Medulla oblongata (tissue), 1 donor: Measurements from ENCODE around the gene COG5.

Source experiments
- DNase-seq: peaks from one replicate; pipeline ENCODE4 v3.0.0-alpha.2; 2015; ENCODE audit errors: extremely low spot score

COG5 gene

DNA sequence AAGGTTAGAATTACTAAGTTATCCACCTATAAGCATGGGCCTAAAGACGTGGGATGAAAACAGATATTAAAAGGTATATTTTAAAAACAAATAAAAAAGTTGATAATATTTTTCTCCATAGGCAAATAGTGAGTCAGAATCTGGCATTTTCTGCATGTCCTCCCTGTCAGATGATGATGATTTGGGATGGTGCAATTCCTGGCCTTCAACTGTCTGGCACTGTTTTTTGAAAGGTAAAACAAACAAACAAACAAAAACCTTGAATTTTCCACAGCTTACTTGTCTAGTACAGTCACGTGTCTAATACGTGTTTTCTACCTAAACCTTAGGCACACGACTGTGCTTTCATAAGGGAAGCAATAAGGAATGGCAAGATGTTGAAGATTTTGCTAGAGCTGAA lies 377.5 kb downstream of the COG5 start:
- no peak for DNase-seq

DNA sequence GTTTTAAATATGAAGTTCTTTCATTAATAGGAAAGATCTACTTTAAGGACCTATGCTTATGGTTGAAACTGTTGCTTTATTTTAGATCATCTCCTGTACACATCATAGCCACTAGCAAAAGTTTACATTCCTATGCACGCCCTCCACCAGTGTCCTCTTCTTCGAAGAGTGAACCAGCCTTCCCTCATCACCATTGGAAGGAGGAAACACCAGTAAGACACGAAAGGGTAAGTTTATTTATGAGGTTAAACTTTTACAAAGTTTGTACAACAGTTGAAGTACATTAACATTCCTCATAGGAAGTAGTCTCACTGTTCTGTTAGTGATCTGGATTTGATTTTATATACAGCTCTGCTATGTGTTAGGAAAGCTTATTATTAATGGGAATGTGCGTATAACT lies 378.0 kb downstream of the COG5 start:
- DNase-seq: no peak

DNA sequence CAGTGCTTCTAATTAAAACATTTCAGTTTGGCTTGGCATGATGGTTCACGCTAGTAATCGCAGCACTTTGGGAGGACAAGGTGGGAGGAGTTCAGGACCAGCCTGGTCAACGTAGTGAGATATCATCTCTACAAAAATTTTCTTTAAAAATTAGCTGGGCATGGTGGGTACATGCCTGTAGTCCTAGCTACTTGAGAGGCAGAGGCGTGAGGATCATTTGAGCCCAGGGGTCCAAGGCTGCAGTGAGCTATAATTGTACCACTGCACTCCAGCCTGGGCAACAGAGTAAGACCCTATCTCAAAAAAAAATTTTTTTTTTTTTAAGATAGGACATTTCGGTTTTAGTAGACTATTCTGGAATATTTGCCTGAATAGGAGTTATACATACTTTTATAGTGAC lies 382.5 kb downstream of the COG5 start:
- no peak for DNase-seq

DNA sequence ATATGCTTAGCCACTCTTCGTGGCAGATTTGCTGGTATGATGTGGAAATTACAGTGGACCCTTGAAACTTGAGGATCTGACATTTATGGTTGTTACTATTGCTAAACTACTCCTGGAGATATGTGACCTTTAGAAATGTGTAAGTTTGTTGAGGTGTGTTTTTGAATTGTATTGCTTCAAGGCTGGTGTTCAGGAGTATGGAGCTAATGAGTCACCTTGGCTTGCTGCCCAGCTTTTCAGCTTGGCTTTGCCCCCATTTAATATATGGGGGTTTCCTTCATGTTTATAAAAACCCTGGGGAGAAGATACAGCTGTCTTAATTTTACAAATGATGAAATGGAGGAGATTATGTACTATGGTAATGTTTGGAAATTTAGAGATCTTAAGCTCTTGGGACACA lies 383.3 kb downstream of the COG5 start:
- no peak for DNase-seq

DNA sequence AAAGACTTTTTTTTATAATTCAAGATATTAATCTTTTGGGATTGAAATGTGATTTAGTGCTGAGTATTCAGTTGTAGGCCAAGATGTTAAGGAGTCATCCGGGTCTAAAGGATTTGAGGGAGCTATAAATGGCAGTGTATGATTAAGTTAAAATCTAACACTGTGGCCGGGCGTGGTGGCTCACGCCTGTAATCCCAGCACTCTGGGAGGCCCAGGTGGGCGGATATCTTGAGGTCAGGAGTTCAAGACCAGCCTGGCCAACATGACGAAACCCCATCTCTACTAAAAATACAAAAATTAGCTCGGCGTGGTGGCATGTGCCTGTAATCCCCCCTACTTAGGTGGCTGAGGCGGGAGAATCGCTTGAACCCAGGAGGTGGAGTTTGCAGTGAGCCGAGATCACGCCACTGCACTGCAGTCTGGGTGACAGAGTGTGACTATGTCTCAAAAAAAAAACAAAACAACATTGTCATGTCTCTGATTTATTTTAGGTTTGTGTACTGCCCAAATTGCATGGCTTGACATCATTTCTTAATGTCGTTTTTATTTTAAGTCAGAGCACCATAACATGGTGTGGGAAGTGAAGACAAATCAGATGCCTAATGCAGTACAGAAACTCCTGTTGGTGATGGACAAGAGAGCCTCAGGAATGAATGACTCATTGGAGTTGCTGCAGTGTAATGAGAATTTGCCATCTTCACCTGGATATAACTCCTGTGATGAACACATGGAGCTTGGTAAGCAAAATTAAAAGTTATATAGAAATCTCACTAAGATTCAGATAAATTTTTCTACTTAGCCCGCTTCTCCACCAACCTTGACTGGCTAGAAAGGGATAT lies 384.2 kb downstream of the COG5 start:
- DNase-seq: no peak

DNA sequence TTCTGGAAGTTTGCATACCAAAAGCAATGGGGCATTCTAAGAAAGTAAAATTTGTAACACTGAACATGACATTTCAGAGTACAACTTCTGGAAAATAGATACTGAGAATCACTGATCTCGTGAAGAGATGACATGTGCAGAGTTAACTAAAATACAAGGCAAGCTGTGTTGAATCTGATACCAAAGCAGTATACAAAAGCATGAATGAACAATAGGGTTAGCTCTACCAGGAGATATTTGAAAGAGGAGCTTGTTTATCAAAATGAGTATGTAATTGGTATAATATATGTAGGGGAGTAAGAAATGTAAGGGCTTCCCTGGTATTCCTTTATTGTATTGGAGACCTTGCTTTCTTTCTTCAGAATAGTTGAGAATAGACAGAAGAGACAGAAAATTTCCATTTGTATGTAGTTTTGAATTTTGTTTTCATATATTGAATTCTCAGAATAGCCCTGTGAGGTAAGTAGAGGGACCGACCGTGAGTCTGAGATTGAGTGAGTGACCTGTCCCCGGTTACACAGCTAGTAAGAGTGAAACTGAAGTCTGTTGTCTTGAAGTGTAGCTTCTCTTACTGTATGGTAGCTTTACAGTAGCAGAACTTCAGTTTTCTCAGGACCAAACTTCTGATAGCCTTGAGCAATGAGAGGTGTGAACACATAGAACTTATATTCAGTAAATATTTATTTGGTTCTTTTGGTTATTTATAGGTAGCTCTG lies 389.9 kb downstream of the COG5 start:
- DNase-seq: peak; percentile 76

DNA sequence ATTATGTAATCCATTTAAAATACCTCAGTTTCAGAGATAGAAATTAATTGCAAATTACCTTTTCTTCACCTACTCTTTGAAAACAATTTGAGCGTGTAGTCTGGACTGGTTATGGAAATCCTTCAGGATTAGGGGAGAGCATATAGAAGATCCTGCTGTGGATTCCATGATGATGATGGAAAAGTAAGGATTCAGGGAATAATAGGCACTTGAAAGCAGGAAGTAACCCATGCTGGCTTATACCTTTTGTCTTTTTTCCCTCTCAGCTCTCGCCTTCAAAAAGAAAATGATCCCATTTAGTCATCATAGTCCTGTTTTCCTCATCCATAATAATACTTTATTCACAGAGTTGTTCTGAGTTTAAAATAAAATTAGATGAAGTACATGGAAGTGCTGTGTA lies 390.5 kb downstream of the COG5 start:
- no peak for DNase-seq

DNA sequence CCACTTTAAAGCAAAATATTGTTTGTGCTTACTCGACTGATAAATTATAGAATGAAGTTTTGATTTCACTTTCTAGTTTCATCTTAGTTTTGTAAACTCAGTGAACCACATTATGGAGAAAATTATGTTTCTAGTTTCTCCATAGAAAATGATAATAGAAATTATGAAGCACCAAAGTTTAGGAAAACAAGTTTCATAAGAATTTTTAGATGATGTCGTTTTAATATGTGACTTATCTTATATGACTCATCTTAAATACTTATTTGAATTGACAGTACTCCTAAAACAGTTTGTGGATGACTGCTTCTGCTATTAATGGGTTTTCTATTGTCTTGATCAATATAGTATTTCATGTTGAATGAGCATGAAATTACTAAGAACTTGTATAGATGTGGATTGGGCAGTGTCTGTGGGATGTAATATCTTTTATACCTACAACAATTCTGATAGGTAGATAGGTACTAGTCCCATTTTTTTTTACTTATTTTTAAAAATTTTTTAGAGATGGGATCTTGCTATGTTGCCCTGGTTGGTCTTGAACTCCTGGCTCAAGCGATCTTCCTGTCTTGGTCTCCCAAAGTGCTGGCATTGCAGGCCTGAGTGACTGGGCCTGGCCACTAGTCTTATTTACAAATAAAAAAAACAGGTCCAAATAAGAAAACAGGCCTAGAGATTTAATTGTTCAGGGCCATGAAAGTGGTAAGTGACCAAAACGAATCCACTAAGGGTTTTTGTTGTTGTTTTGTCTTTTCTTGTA lies 391.3 kb downstream of the COG5 start:
- DNase-seq: no peak

DNA sequence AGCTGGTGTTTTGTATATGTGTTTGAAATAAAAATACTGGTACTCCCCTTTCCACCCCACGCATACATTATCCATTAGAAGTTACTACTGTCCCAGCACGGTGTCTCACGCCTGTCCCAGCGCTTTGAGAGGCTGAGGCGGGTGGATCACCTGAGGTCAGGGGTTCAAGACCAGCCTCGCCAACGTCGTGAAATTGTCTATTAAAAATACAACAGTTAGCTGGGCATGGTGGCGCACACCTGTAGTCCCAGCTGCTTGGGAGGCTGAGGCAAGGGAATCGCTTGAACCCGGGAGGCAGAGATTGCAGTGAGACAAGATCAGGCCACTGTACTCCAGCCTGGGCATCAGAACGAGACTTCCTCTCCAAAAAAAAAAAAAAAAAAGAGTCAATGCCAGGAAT lies 392.2 kb downstream of the COG5 start:
- no peak for DNase-seq

DNA sequence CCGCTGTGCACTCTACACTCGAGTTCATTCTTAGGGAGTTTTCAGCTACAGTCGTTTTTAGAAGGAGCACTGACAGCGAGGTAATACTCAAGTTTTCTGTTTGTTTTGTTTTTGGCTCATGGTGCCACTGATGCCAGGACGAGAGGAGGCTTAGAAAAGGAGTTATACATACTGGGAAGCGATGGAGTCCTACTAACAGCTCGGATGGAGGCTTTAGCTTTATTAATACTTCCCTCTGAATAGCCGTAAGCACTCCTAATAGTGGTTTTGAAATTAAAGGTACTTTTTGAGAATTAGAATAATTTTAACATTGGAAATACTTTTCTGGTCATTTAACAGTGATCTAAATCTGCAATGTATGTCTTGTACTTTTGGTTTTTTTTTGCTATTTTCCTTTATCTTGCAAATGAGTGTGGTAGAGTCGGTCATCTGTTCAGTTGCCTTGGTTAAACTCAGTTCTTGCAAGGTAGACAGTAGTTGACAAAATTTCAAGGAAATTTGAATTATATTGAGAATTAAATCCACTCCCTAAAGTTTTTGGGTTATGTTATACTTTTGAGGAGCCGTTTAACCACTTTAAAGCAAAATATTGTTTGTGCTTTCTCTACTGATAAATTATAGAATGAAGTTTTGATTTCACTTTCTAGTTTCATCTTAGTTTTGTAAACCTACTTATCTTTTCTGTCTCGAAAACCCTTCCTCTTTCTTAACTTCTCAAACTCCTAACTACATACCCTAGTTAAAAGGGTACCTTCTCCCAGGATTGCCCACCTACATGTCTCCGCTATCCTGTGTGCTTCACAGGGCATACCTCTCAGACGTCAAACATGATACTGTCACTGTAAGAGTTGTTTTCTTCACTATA lies 393.4 kb downstream of the COG5 start:
- DNase-seq: peak; percentile 43

DNA sequence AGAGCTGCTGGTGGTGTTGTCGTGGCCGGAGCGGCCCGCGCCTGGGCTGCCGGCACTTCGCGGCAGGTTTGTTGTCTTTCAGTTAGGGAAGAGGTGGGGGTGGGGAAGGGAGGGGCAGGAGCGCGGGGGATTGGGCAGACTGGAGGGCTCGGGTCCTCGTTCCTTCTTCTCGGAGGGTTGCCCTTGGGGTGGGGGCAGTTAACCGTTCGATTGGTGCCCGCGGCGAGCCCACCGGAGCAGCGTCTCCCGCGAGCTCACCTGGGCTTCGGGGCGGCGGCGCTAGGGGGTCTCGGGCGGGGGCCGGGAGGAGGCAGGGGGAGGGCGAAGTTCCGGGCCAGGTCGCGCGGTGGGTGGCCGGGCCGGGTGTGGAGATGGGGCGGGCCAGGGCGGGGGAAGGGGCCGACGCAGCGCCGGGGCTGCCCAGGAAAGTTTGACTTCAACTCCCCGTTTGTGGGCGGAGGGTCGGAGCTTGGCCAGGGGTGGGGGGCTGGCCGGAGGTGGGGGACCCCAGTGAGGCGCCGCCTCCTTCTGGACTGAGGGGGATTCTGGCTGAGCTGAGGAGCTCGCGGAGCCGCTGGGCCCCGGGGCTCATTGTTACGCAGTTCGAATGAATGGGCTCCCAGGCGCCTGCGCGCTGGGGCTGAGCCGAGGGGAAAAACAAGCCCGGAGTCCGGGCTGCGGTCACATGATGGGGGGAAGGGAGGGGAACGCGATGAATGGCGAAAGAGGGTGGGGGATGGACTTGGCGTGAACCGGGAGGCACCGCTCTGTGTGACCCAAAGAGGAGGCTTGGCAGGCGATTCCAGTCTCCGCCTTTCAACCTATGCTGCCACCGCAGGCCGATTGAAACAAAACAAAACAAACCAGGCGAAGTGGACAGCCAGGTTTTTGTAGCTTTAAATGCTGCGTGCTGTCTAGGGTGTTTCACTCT lies 394.3 kb downstream of the COG5 start:
- DNase-seq: peak; percentile 99

DNA sequence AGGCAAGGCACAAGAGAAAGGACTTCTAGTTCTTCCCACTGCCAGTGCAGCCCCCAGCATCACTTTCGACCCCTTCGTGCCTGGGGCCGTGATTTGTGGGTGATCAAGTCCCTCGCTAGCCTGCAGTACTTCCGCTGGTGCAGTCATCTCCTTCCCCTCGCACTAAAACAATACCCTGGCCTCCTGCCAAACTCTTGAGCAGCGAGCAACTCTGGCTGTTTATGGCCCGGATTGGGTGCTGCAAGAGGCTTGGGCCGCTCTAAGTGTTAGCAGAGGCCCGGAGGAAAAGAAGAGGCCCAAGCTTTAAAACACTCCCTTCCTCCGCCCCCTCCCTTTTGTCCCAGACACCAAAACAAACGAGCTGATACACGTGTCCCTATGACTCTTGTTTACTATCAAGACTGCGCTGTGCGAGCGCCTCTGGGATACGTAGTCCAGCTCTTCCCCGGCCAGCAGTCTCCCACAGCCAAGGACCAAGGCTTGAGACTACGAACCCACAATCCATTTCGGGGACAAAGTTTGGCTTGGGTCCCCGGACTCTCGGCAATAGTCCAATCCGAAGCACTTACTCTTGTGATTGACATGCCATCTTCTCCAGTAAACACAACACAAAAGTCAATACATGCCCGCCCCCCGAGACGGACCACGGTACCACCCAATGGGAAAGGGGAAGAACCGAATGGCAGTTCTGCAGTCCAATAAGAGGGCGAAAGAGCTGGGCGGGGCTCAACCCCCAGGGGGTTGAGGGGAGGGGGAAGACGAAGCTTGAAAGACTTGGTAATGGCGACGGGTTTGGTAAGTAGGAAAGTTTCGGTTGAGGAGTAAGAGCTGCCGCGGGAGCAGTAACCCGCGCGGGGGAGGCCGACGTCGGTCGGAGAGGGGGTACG lies 395.2 kb downstream of the COG5 start, which contains the start of gene HBP1:
HBP1 (plus strand) TSS at position 771 of the 887 bp plus-strand sequence. CDS start 10,891 bp downstream, outside the sequence.
- peak; percentile 100 for DNase-seq

DNA sequence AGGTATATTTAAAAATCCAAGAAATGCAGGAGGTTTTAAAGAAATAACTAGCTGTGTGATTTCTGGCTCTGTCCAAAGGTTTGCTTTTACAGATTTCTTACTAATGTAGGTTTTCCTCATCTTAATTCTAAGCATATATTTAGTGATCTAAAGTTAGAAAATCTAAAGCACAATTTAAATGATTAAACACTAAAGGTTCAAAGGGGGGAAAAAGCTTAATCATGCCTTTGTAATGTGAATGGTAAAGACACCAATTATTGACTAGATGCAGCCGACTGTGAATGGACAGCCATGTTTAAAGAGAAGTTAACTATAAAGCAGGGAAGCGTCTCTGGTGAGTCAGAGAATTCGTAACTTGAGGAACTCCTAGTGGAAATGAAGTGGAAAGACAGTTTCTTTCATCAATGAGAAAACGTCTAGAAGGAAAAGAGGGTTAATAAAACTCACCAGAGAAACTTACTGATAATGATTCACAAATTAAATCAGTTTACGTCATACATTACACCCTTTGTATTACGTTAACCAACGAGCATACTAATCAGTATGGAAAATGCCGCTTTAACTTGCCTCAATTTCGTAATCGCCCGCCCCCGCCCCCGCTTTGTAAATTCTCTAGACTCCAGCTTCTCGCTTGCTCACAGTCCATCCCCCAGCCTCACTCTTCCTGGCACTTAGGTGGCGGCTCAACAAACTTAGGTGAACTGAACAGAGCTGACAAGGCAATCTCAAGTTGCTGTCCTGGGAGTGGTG lies 396.1 kb downstream of the COG5 start:
- DNase-seq: peak; percentile 85

DNA sequence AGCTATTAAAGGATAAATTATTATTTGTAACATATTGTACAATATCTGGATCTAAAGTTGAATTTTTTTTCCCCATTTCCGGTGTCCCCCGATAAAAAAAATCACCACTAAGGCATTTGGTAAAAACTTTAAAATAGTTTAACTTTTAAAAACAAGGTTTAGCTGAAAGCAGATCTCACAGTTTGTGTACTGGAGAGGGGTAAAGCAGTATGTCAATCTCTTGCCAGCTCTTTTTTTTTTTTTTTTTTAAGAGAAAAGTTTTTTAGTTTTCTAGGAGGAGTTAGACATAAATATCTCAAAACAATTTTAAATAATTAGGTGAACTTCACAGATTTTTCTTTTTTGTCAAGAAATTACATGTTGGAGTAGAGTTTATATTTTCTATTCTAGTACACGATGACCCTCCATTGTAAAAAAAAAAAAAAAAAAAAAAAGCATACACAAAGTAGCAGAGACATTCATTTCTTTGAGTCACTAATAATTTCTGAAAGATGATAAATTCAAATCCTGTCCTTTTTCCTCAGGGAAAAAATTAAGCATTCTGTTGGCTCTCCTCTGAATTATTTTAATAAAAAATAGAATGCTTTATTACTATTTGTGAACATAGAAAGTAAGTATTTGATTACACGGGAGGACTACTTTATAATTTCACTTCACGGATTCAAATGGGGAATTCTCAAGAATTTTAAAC lies 396.8 kb downstream of the COG5 start:
- no peak for DNase-seq

DNA sequence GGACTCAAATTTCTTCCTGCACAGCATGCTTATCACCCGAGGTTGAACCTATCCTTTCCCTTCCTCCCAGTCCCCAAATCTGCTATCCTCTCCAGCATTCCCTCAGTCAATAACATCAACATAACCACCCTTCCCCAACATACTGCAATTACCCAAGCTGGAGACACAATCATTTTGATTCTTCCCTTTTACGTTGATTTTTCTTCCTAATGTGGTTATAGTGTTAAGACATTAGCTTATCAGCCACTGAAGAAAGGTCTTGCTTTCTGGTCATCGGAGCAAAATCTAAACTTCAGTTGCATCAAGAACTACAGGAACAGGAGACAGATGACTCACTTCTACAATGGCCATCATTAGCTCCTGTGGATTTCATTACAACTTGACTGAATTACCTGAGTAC lies 398.4 kb downstream of the COG5 start:
- no peak for DNase-seq

DNA sequence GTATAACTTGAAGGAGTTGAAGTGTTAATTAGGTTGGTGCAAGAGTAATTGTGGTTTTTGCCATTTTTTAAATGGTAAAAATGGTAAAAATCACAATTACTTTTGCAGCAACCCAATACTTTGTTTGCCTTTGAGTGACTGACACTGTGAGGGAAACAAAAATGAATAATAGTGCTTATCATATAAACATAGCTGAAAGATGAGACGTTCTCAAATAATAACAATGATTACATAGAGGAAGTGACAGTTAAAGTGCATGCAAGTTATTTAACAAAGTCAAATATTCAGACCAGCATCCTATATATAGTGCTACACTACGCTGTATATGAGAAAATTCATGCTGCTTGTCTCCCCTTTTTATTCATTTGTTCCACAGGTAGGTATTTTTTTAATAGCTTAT lies 399.6 kb downstream of the COG5 start:
- no peak for DNase-seq

DNA sequence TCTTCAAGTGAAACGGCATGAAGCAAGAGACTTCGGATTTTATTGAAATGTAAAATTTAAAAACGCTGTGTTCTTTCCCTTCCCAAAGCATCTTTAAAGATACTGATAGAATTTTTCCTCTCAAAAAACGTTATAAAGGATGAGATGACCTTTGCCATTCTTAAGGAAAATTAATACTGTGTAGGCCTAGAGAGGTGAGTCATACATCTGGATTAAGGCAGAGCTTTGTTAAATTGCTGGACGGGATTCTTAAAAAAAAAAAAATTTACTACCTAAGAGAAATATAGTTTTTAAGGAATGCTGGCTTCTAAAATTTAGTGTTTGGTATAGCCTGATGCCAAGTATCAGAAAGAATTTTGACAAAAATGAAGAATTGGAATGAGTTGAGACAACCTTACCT lies 401.2 kb downstream of the COG5 start:
- DNase-seq: no peak

DNA sequence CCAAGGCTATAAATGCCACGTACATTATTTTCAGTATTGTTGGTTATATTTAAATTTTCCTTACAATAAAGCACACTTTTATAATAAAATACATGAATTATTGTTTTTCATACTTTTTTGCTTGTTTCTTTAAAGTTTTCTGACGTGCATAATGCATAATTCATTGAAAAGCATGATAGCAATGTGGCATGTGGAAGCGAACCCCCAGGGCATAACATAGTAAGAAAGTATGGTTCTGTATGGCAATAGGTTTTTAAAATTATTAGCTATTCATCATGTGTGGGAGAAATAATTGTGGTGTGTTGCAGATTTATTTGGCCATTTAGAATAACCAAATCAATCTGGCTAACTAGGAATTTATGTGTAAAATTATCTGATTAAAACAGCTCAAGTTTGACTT lies 402.3 kb downstream of the COG5 start:
- no peak for DNase-seq
